BLaER1 treated with 17β-estradiol and CSF1 and Interleukin-3, amounts not matched to agents 10 nM and 100 nM (cell line): ENCODE measurements around the gene KLHL41.
"Not testable (repeated sequence)": the region's sequence is repeated elsewhere in the genome, so short reads cannot be mapped to it uniquely, and the experiment has no call there.

Experiments used
- H3K27ac ChIP-seq, 11 experiments: shearing (Covaris generic); formaldehyde crosslinking; 2 replicates each; pipeline ENCODE4 v1.8.1; 2022
- H3K27me3 ChIP-seq, 11 experiments: shearing (Covaris generic); formaldehyde crosslinking; 2 replicates each; pipeline ENCODE4 v1.8.1; 2022
- H3K36me3 ChIP-seq, 11 experiments: shearing (Covaris generic); formaldehyde crosslinking; 2 replicates each; pipeline ENCODE4 v1.8.1; 2022
- H3K4me1 ChIP-seq, 10 experiments: shearing (Covaris generic); formaldehyde crosslinking; 2 replicates each; pipeline ENCODE4 v1.8.1; 2022
- H3K4me2 ChIP-seq, 11 experiments: shearing (Covaris generic); formaldehyde crosslinking; 2 replicates each; pipeline ENCODE4 v1.8.1; 2022
- H3K4me3 ChIP-seq, 10 experiments: shearing (Covaris generic); formaldehyde crosslinking; 2 replicates each; pipeline ENCODE4 v1.8.1; 2022
- H3K9ac ChIP-seq, 11 experiments: shearing (Covaris generic); formaldehyde crosslinking; 2 replicates each; pipeline ENCODE4 v1.8.1; 2022
- H3K9me3 ChIP-seq, 11 experiments: shearing (Covaris generic); formaldehyde crosslinking; replicated peaks in 1 of 11; 2 replicates each; pipeline ENCODE4 v1.8.1; 2022
- H4K20me1 ChIP-seq, 11 experiments: shearing (Covaris generic); formaldehyde crosslinking; 2 replicates each; pipeline ENCODE4 v1.8.1; 2022
- Cebpa-rat ChIP-seq, 11 experiments: shearing (Covaris generic); IDR thresholded peaks; 2 replicates each; pipeline ENCODE4 v1.8.1; 2022

KLHL41 gene

DNA sequence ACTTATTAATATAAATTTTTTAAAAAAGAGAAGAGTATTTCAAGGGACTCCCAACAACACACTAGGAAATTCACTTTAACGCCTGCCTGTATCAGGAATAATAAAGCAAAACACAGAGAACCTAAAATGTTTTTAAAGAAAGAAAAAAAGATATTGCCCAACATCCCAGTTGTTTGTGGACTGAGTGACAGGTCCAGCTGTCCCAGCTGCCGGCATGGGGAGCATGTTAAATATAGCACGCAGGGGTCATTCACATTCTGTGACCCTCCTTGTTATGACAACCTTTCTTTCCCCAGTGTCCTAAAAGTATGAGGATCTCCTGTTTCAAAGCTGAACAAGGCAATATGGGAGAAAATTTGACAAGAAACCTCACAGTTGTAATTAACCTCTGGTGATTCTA, 4.4 kb downstream of the KLHL41 start:
- Histone ChIP-seq H3K4me2 (no peak overlapping the region), H3K4me3 (no peak overlapping the region), H3K9me3 (no peaks in the 10 kb centered on the region), H3K36me3 (no peaks in the 10 kb centered on the region), H3K27ac (no peak overlapping the region), H4K20me1 (no peaks in the 10 kb centered on the region), H3K4me1 (peaks cover 0 to 16% (median 0%) of the 10 kb centered on the region in 10 experiments; a peak in 2 of 20 replicates), H3K9ac (no peak overlapping the region), H3K27me3 (no peaks in the 10 kb centered on the region)
- no peak for TF ChIP-seq Cebpa-rat (IDR thresholded peaks at IDR 0.05)

DNA sequence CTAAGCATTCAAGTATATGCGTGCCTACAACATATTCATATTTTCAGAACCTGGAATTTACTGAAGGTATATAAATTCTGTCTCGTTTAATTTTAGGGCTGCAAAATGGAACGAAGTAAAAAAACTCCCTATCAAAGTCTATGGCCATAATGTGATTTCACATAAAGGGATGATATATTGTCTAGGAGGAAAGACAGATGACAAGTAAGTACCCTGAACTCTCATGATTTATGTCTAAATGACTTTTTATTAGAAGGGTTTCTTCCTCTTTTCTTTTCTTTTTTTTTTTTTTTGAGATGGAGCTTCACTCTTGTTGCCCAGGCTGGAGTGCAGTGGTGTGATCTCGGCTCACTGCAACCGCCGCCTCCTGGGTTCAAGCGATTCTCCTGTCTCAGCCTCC, 5.3 kb downstream of the KLHL41 start:
- H3K4me2 ChIP-seq, H3K9ac ChIP-seq, H3K36me3 ChIP-seq, H3K4me3 ChIP-seq, H3K27me3 ChIP-seq, H3K27ac ChIP-seq, H3K9me3 ChIP-seq, H3K4me1 ChIP-seq, H4K20me1 ChIP-seq: not testable (repeated sequence)

DNA sequence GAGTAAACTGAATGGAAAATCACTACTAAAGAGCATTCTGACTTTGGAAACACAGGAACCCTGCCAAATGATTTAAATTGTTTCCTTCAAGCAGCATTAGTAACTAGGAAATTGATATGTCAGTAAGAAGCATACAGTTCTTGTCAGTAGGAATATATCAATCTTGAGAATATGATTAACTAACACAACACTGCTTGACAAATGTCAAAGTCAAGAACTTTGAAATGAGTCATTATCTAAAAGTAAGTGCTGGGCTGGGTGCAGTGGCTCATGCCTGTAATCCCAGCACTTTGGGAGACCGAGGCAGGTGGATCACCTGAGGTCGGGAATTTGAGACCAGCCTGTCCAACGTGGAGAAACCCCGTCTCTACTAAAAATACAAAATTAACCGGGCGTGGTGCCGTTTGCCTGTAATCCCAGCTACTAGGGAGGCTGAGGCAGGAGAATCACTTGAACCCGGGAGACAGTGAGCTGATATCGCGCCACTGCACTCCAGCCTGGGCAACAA, 7.0 kb downstream of the KLHL41 start:
- H3K9me3 ChIP-seq, H3K36me3 ChIP-seq, H4K20me1 ChIP-seq, H3K4me2 ChIP-seq, H3K4me1 ChIP-seq, H3K27ac ChIP-seq, H3K4me3 ChIP-seq, H3K9ac ChIP-seq, H3K27me3 ChIP-seq: not testable (repeated sequence)

DNA sequence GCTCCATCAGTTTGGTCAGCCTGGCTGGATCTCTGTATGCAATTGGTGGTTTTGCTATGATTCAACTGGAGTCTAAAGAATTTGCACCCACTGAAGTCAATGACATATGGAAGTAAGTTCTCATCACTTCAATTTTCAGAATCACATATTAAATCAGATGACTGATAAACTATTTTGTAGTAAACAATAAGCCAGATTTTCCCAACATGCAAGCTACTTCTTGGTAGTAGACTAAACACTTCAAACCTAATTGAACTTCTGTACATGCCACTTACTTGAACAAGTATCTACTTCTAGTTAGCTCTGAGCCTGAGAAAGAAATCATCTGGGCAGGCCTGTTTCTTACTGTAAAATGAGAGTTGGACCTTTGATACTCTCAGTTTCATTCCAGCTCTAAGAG, 11.4 kb downstream of the KLHL41 start:
- Histone ChIP-seq H3K9me3 (no peaks in the 10 kb centered on the region), H3K4me2 (no peak overlapping the region), H3K27me3 (no peaks in the 10 kb centered on the region), H3K4me3 (no peak overlapping the region), H3K4me1 (no peaks in the 10 kb centered on the region), H4K20me1 (no peaks in the 10 kb centered on the region; a peak in 1 of 22 replicates), H3K9ac (no peak overlapping the region), H3K27ac (no peak overlapping the region), H3K36me3 (peaks cover 0 to 2% (median 0%) of the 10 kb centered on the region in 11 experiments; a peak in 1 of 22 replicates)
- no peak for TF ChIP-seq Cebpa-rat (IDR thresholded peaks at IDR 0.05)

DNA sequence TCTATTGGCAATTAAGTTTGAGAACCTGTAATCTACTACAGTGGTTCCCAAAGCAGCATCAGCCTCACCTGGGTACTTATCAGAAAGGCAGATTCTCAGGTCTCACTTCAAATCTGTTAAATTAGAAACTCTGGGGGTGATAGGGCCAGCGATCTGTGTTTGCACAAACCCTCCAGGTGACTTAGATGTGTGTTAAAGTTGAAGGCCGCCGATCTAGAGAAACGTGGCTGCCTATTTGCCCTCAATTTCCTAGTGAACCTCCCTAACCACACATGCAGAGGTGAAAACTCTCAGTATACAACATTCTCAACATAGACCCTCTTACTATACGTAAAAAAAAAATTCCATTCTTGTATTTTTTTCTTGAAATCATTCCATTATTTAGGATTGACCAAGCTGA, 14.2 kb downstream of the KLHL41 start:
- H3K4me3 ChIP-seq: no peak overlapping the region
- no peak overlapping the region for H3K4me2 ChIP-seq
- no peak for TF ChIP-seq Cebpa-rat (IDR thresholded peaks at IDR 0.05)
- H3K27ac ChIP-seq: no peak overlapping the region
- H3K9ac ChIP-seq: no peak overlapping the region
- H3K27me3 ChIP-seq: no peaks in the 10 kb centered on the region
- H3K4me1 ChIP-seq: peaks cover 0 to 8% (median 0%) of the 10 kb centered on the region in 10 experiments; a peak in 2 of 20 replicates
- no peaks in the 10 kb centered on the region; a peak in 1 of 22 replicates for H4K20me1 ChIP-seq
- H3K36me3 ChIP-seq: peaks cover 0 to 20% (median 10%) of the 10 kb centered on the region in 11 experiments; a peak in 19 of 22 replicates
- no peaks in the 10 kb centered on the region for H3K9me3 ChIP-seq

DNA sequence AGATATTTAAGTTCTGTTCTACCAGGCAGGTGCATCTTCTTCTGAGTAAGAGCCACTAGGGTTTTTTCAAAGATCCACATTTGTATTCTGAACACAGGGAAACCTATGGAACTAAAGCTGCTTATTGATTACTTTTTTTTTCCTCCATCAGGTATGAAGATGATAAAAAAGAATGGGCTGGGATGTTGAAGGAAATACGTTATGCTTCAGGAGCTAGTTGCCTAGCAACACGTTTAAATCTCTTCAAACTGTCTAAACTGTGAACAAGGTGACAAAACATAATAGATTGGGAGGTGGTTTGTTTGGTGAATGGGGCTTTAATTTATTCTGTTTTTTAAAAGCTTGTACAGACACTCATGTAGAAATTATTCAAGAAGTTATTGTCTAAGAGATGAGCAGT, 15.9 kb downstream of the KLHL41 start:
- Histone ChIP-seq H3K9me3 (no peaks in the 10 kb centered on the region), H3K27ac (no peak overlapping the region), H3K4me2 (no peak overlapping the region), H3K9ac (no peak overlapping the region), H3K4me3 (no peak overlapping the region), H4K20me1 (no peaks in the 10 kb centered on the region; a peak in 1 of 22 replicates), H3K27me3 (no peaks in the 10 kb centered on the region), H3K4me1 (peaks cover 0 to 8% (median 0%) of the 10 kb centered on the region in 10 experiments; a peak in 2 of 20 replicates), H3K36me3 (peaks cover 13 to 38% (median 27%) of the 10 kb centered on the region in 11 experiments; a peak in 21 of 22 replicates)
- TF ChIP-seq Cebpa-rat (IDR thresholded peaks at IDR 0.05): no peak

DNA sequence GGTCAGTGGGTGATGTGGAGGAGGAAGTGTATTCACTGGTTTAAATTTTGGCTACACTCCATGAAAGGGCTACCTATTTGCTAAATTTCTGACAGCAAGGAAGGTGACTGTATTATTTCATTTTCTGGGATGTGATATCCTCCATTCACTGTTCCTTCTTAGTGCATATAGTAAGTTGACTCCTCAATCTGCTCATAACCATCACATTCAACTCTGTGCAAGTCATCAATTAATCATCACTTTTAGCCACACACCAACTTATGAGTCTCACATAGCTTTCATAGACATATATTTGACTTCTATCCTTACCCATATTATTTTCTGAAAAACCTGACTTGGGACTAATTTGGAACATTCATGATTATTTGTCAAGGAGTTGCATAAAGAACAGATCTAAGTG, 16.9 kb downstream of the KLHL41 start:
- Histone ChIP-seq H3K4me2 (no peak overlapping the region), H3K27me3 (no peaks in the 10 kb centered on the region), H3K9me3 (no peaks in the 10 kb centered on the region), H3K36me3 (peaks cover 20 to 48% (median 36%) of the 10 kb centered on the region in 11 experiments; a peak in 21 of 22 replicates), H3K4me3 (no peak overlapping the region), H3K27ac (no peak overlapping the region), H4K20me1 (no peaks in the 10 kb centered on the region; a peak in 1 of 22 replicates), H3K4me1 (peaks cover 0 to 8% (median 0%) of the 10 kb centered on the region in 10 experiments; a peak in 2 of 20 replicates), H3K9ac (no peak overlapping the region)
- no peak for TF ChIP-seq Cebpa-rat (IDR thresholded peaks at IDR 0.05)

DNA sequence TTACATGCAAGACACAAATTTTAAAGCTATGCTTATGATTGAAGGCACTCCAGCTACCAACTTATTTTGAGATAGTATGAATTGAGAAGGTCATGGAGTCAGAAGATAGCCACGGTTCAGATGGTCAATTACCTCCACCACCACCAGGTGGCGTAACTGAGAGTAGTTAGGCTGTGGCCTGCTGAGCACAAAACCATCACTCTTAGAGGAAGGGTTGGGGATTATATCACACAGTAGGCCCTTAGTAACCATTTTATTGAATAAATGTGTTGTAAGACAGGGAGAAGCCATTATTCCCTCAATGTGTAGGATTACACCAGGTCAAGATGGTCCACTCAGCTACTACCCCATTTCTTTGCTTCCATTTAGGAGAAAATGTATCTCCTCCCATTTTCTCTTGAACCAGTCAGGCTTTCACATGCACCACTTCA, 18.8 kb downstream of the KLHL41 start:
- Histone ChIP-seq H3K36me3 (peaks cover 27 to 65% (median 44%) of the 10 kb centered on the region in 11 experiments; a peak in 21 of 22 replicates), H3K4me1 (peaks cover 0 to 8% (median 0%) of the 10 kb centered on the region in 10 experiments; a peak in 2 of 20 replicates), H3K4me2 (no peak overlapping the region), H3K27ac (no peak overlapping the region), H3K4me3 (no peak overlapping the region), H3K9me3 (no peaks in the 10 kb centered on the region), H3K9ac (no peak overlapping the region), H4K20me1 (no peaks in the 10 kb centered on the region; a peak in 1 of 22 replicates), H3K27me3 (no peaks in the 10 kb centered on the region)
- no peak for TF ChIP-seq Cebpa-rat (IDR thresholded peaks at IDR 0.05)

DNA sequence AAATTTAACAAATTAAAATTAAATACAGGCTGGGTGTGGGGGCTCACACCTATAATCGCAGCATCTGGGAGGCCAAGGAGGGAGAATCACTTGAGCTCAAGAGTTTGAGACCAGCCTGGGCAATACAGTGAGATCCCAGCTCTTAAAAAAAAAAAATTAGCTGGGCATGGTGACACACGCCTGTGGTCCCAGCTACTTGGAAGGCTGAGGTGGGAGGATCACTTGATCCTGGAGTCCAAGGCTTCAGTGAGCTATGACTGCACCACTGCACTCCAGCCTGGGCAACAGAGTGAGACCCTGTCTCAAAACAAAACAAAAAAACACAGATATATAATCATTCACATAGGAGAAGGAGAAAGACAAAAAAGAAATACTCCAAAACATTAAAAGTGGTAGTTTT, 30.0 kb downstream of the KLHL41 start:
- peaks cover 49 to 100% (median 86%) of the 10 kb centered on the region in 11 experiments for H3K36me3 ChIP-seq
- not testable (repeated sequence) for H3K4me2 ChIP-seq, H3K9ac ChIP-seq, H3K27me3 ChIP-seq, H4K20me1 ChIP-seq, H3K4me1 ChIP-seq, H3K9me3 ChIP-seq, H3K4me3 ChIP-seq, H3K27ac ChIP-seq

DNA sequence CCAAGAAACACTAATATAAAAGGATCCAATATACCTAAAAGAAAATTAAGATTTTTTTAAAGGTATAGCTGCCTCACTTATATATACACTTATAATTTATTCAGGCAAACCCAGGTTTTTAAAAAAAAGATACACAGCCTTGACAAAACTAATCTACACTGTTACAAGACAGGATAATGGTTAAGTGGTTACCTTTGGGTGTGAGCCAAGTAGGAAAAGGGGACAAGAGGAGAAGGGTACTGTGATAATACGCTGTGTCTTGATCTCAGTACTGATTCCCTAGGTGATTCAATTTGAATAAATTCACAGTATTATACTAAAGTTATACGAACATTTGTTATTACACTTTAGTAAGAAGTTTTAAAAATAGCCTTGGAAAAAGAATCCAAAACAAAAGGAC, 30.6 kb downstream of the KLHL41 start:
- no peak overlapping the region for H3K9ac ChIP-seq
- peaks cover 43 to 100% (median 82%) of the 10 kb centered on the region in 11 experiments for H3K36me3 ChIP-seq
- TF ChIP-seq Cebpa-rat (IDR thresholded peaks at IDR 0.05): no peak

More for the DNA sequence above, 30.6 kb downstream of the KLHL41 start:
- Histone ChIP-seq H3K4me2 (no peak overlapping the region), H3K27ac (no peak overlapping the region), H3K4me3 (no peak overlapping the region), H3K9me3 (no peaks in the 10 kb centered on the region), H3K4me1 (no peaks in the 10 kb centered on the region), H4K20me1 (peaks cover 0 to 7% (median 0%) of the 10 kb centered on the region in 11 experiments; a peak in 1 of 22 replicates), H3K27me3 (no peaks in the 10 kb centered on the region)
